HTR-8/SVneo (cell line): Measurements from ENCODE around the gene AGXT2.

Experiments
- DNase-seq: peaks from one replicate; pipeline ENCODE4 v3.0.0; 2011; ENCODE audit warnings: low spot score, mixed read lengths; ENCODE audit not compliant: insufficient read length
- FAIRE-seq: peaks from 2 replicates; lab custom pipeline; 2011; peaks lifted over from hg19 to GRCh38; lab: Jason Lieb, UNC

AGXT2 gene, protein sequence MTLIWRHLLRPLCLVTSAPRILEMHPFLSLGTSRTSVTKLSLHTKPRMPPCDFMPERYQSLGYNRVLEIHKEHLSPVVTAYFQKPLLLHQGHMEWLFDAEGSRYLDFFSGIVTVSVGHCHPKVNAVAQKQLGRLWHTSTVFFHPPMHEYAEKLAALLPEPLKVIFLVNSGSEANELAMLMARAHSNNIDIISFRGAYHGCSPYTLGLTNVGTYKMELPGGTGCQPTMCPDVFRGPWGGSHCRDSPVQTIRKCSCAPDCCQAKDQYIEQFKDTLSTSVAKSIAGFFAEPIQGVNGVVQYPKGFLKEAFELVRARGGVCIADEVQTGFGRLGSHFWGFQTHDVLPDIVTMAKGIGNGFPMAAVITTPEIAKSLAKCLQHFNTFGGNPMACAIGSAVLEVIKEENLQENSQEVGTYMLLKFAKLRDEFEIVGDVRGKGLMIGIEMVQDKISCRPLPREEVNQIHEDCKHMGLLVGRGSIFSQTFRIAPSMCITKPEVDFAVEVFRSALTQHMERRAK

GRCh38 chr5:35047785-35048404, at the start of gene AGXT2:
AGXT2 (minus strand) TSS chr5:35047949; CDS start chr5:35047892, 57 bp downstream.
- DNase-seq = no peak
- FAIRE-seq = no peak

- FAIRE-seq = no peak
- DNase-seq = no peak
Measured at GRCh38 chr5:35096932-35097331, 49.2 kb upstream of the AGXT2 start.

- FAIRE-seq (no peak), DNase-seq (no peak)
Measured at GRCh38 chr5:35096216-35096615, 48.5 kb upstream of the AGXT2 start.

GRCh38 chr5:35095366-35095765, 47.6 kb upstream of the AGXT2 start:
- FAIRE-seq = no peak
- DNase-seq = no peak

DNA sequence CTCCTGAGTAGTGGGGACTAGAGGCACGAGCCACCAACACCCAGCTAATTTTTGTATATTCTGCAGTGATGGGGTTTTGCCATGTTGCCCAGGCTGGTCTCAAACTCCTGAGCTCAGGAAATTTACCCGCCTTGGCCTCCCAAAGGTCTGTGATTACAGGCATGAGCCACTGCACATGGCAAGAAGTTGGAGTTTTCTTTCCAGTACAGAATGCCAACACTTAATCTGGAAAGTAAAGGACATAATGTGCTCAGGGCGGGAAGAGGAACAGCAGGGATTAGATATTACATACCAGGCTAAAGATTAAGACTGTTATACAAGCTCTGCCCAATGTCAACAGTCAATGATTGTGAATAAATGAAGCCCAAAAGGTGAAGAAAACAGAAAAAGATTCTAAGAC, 47.2 kb upstream of the AGXT2 start:
- no peak for DNase-seq

GRCh38 chr5:35092703-35093102, 45.0 kb upstream of the AGXT2 start:
- DNase-seq (no peak), FAIRE-seq (no peak)

More for the DNA sequence above, 47.2 kb upstream of the AGXT2 start:
- no peak for FAIRE-seq

DNA sequence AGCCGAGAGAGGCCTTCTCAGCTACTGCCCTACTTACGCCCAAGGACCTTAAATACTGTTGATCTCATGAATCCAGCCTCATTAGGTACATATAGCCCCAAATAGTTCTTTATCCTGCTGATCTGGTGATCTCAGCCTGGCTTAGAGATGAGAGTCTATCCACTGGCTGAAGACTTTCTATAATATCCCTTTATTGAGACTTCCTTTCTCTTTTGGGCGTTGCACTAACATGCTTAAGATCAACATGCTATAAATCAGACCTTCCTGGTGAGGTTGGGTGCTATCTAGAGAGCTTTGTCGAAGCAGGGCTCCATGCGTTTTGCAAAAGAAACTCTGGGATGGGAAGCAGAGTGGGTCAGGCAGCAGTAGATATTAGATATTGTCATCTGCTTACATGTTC, 44.0 kb upstream of the AGXT2 start:
- FAIRE-seq (no peak), DNase-seq (no peak)

- peak; percentile 85 for FAIRE-seq
- peak; percentile 79 for DNase-seq
Measured at GRCh38 chr5:35089334-35090314, 41.9 kb upstream of the AGXT2 start.

- DNase-seq = no peak
- FAIRE-seq = no peak
Measured at GRCh38 chr5:35087991-35088390, 40.2 kb upstream of the AGXT2 start.

GRCh38 chr5:35083150-35083549, 35.4 kb upstream of the AGXT2 start:
- FAIRE-seq (peak; percentile 9), DNase-seq (no peak)

GRCh38 chr5:35082530-35082929, 34.8 kb upstream of the AGXT2 start:
- FAIRE-seq = no peak

DNA sequence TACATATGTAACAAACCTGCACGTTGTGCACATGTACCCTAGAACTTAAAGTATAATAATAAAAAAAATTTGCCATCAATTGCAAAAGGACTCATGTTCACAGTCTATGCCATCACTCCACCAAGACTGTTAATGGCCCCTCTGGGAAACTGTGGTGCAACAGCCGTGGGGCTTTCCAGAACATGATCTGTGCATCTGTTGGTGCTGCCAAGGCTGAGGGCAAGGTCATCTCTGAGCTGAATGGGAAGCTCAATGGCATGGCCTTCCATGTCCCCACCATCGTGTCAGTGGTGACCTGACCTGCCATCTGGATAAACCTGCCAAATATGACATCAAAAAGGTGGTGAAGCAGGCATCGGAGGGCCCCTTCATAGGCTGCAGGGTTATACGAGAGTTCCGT, 33.4 kb upstream of the AGXT2 start:
- DNase-seq (no peak), FAIRE-seq (no peak)

More at GRCh38 chr5:35082530-35082929, 34.8 kb upstream of the AGXT2 start:
- no peak for DNase-seq

- FAIRE-seq (peak; percentile 23), DNase-seq (no peak)
Measured at GRCh38 chr5:35073160-35073559, 25.4 kb upstream of the AGXT2 start.

- no peak for FAIRE-seq
- no peak for DNase-seq
Measured at GRCh38 chr5:35069188-35069587, 21.4 kb upstream of the AGXT2 start.

DNA sequence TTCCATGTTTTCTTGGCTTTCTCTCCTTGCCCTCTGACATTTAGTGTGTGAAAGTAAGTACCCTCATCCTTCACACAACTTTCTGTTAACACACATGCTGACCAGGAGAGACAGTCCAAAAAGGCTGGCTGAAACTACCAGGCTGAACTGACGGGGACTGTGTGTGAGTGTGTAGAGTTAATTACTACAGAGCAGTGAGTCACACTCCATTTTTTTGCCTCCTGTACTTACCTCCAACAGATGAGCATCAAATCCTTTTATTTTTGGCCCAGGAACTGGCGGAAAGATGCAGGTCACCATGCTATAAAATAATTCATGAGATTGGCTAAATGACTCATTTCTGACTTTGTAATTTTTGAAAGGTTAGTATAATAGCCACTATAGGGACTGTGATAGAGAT, 20.2 kb upstream of the AGXT2 start:
- FAIRE-seq (peak; percentile 59), DNase-seq (no peak)

DNA sequence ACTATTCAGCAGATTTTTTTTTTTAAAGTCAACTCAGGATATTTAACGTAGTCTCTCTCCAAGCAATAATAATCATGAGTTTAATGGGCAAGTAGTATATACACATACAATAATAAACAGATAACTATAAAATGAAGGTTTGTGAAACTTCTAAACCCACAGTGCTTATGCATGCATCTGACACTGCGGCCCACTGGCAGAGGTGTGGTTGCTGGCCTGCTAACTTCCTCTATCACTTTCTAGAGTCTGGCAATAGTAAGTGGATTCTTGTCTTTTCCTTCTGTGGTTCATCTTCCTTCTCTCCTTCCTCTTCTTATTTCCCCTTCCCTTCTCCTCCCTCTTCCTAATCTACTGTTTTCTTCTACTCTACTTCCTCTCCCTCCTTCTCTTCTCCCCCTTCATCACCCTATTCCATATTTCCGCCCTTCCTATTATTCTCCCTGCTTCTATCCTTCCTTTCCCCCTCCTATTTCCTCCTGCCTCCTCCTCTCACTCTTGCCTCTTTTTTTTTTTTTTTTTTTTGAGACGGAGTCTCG, 18.6 kb upstream of the AGXT2 start:
- FAIRE-seq (no peak), DNase-seq (no peak)

DNA sequence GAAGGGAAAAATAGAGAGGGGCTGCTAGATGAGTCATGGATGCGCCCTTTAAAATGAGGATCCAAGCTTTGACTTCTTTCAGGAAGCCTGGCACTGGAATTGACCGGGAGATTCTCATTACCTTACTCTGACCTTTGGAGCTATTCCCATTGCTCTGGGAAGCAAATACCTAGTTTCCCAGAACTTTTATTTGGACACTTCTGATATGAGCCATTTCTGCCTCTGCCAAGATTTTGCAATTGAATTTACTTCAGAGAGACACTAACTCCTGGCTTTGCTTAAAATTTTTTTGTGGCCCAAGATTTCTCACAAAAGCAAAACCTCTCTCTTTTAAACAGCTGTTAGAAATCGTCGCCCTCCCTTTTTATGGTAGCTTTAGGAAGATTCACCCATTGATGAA, 15.7 kb upstream of the AGXT2 start:
- DNase-seq = no peak
- FAIRE-seq = no peak

DNA sequence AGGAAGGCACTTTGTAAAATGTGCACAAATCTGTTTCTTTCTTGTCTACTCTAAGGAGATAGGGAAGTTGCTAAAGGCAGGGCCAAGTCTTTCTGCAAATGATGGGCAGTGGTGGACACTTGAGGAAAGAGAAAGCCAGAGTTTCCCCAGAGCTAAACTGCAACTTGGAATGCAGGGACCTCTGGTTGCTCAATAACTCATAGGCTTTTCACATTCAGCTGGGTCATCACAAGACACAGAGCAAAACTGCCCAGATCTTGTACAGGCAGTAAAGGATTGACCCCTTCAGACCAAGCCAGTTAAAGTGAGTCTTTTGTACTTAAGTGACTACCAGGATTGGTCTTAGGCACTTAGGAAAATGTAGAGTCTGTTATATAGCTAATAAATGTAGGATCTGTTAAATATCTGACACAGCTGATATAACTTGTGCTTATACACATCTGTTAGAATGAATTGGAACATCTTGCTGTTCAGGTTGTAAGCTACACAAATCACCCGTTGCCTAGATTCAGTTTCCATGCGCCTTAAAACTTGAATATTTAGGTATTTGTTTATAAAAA, 13.5 kb upstream of the AGXT2 start:
- DNase-seq = no peak
- FAIRE-seq = no peak

- FAIRE-seq (no peak), DNase-seq (no peak)
Measured at GRCh38 chr5:35060236-35060635, 12.5 kb upstream of the AGXT2 start.

- FAIRE-seq = no peak
- DNase-seq = no peak
Measured at GRCh38 chr5:35059251-35059650, 11.5 kb upstream of the AGXT2 start.
